22Rv1 (cell line): ENCODE measurements around the gene COX10.

Source experiments
- CTCF ChIP-seq: fragments of 450-650 bp; IDR thresholded peaks from 2 replicates; pipeline ENCODE4 v1.5.1; 2017; ENCODE audit warnings: mild to moderate bottlenecking
- ZFX ChIP-seq: fragments of 450-650 bp; IDR thresholded peaks from 2 replicates; pipeline ENCODE4 v1.6.1; 2017; ENCODE audit warnings: antibody characterized with exemption, borderline replicate concordance

- TF ChIP-seq CTCF, result no peak
- no peak for TF ChIP-seq ZFX
These were observed 83.4 kb downstream of the COX10 start for GRCh38 chr17:14152721-14153120.
